Heart left ventricle (tissue), 16 donors: ENCODE results near the gene SLC24A4. TPM values are rescaled to one million over a fixed set of nuclear protein-coding genes. Genes with fewer than 3 reads are reported as not detected.

Experiments used
- ATAC-seq, 4 donors: fragments of 200-7000 bp; cut with Tn5 transposase; one replicate each; pipeline ENCODE4 v1.9.1; 2020 to 2022; ENCODE audit warnings: moderate library complexity in 4 of 4, mild to moderate bottlenecking in 3 of 4, moderate number of reproducible peaks in 1 of 4
- DNase-seq, 5 donors: peaks; one replicate each; pipeline ENCODE4 v3.0.0-alpha.2; 2020
- H3K27ac ChIP-seq, 12 donors: fragments of 200-600 bp; sonication (generic) in 4 of 12; one replicate each; pipeline versions ENCODE4 v1.5.0 to v1.8.0; 2016 to 2022; ENCODE audit warnings: mild to moderate bottlenecking in 2 of 12
- H3K27me3 ChIP-seq, 9 donors: fragments of 200-600 bp; sonication (generic) in 2 of 9; one replicate each; pipeline versions ENCODE4 v1.5.1 to v1.8.0; 2016 to 2022; ENCODE audit warnings: mild to moderate bottlenecking in 3 of 9
- H3K36me3 ChIP-seq, 9 donors: fragments of 200-600 bp; sonication (generic) in 2 of 9; one replicate each; pipeline versions ENCODE4 v1.5.0 to v1.8.0; 2018 to 2022; ENCODE audit warnings: mild to moderate bottlenecking in 2 of 9
- H3K4me1 ChIP-seq, 12 donors: fragments of 200-600 bp; sonication (generic) in 4 of 12; one replicate each; pipeline versions ENCODE4 v1.5.0 to v1.8.0; 2016 to 2022; ENCODE audit warnings: mild to moderate bottlenecking in 3 of 12
- H3K4me3 ChIP-seq, 12 donors: fragments of 200-600 bp; sonication (generic) in 4 of 12; one replicate each; pipeline versions ENCODE4 v1.5.0 to v1.8.0; 2017 to 2022; ENCODE audit warnings: mild to moderate bottlenecking in 9 of 12, moderate library complexity in 4 of 12
- H3K9me3 ChIP-seq, 12 donors: fragments of 200-600 bp; sonication (generic) in 4 of 12; one replicate each; pipeline versions ENCODE4 v1.5.0 to v1.8.0; 2016 to 2022; ENCODE audit warnings: mild to moderate bottlenecking in 1 of 12
- POLR2A ChIP-seq, 2 donors: fragments of 450-650 bp; IDR thresholded peaks; one replicate each; pipeline ENCODE4 v1.6.1; 2017; ENCODE audit warnings: antibody characterized with exemption in 2 of 2, mild to moderate bottlenecking in 2 of 2, moderate library complexity in 2 of 2
- WGBS, 4 donors: extraction: QIAGEN DNeasy Blood & Tissue Kit in 2 of 4; methylation state at CpG; one replicate each; pipeline versions ENCODE4 v1.1.5 to v1.1.7; 2013 to 2018; 5-methylcytosine and 5-hydroxymethylcytosine counted together
- intact Hi-C, 10 donors: fragments of 100-400 bp; cut with DNase I; formaldehyde crosslinking; loops; one replicate each; pipeline versions ENCODE4 v1.11.1 to v1.14.2; 2022
- polyA plus RNA-seq, 2 donors: library from polyadenylated mRNA; stranded (reverse); fragments of 200-250 nt; gene quantifications; one replicate each; pipeline ENCODE4 v1.2.3, GENCODE V29; 2013
- total RNA-seq, 9 donors: library from RNA; depleted of rRNA in 2 of 9; stranded (reverse); fragments of >200 nt in 2 of 9; fragmentation: NEBNext Ultra II Directional in 3 of 9; extraction: Animal tissue kit (Norgen Biotek cat#: 25700) in 3 of 9; gene quantifications; one replicate each; pipeline versions ENCODE4 v1.1.0 to v1.2.4, GENCODE V29; 2016 to 2023
- TF ChIP-seq, protein P1 (sequence below), 12 donors: fragments of 200-600 bp; sonication (generic) in 4 of 12; IDR thresholded peaks; one replicate each; pipeline versions ENCODE4 v1.5.0 to v1.8.0; 2018 to 2022; ENCODE audit warnings: antibody characterized with exemption in 12 of 12, mild to moderate bottlenecking in 5 of 12
- donor health status: ischemic (EF 13 %, LVEDD 7.1; RV severe dilation, severe dysfunction).
- donor health status: healthy with polysubstance abuse.
- donor health status: DM: no; HTN: yes; CAD: no.
- donor health status: DM: no; HTN: no; CAD: no.
- donor health status: ischemic (EF 25% LVEDD 6.9; RV normal size, moderate dysfunction).
- donor health status: ischemic (EF 25% LVEDD 5.7; RV mildly dilated, moderate dysfunction).
- donor health status: healthy.
- donor health status: DM: yes; HTN: yes; CAD: no.
- donor health status: ischemic (EF 35%, LVEDD 5.7; RV mildly dilated, moderate dysfunction).
- donor health status: nonischemic (EF 11% LVEDD 7.7; RV severe dilation, severe dysfunction).
- donor health status: DM: yes; HTN: yes; CAD: no.
- donor health status: PGD.
- donor health status: ischemic (EF 29% LVEDD 5.4; RV normal size, mild dysfunction).
- donor health status: nonischemic (EF 23%, LVEDD 6.1; RV moderate dilation, normal function).

Gene SLC24A4
- total and polyA plus RNA-seq, 11 donors = 0.05 to 1.6 (median 0.23) TPM

DNA sequence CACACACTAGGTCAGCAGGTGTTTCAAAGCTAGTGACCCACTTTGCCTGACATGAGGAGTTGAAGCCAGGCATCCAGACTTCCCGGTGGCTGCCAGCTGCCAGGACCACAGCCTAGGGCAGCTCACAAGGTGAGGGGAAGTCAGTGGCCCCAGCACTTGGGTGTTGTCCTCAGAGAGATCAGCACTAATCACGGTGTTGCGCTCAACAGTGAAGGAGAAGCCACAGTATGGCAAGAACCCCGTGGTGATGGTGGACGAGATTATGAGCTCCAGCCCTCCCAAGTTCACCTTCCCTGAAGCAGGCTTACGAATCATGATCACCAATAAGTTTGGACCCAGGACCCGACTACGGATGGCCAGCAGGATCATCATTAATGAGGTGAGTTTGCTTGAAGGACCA lies 130.7 kb downstream of the SLC24A4 start:
- TF ChIP-seq, protein P1, sequence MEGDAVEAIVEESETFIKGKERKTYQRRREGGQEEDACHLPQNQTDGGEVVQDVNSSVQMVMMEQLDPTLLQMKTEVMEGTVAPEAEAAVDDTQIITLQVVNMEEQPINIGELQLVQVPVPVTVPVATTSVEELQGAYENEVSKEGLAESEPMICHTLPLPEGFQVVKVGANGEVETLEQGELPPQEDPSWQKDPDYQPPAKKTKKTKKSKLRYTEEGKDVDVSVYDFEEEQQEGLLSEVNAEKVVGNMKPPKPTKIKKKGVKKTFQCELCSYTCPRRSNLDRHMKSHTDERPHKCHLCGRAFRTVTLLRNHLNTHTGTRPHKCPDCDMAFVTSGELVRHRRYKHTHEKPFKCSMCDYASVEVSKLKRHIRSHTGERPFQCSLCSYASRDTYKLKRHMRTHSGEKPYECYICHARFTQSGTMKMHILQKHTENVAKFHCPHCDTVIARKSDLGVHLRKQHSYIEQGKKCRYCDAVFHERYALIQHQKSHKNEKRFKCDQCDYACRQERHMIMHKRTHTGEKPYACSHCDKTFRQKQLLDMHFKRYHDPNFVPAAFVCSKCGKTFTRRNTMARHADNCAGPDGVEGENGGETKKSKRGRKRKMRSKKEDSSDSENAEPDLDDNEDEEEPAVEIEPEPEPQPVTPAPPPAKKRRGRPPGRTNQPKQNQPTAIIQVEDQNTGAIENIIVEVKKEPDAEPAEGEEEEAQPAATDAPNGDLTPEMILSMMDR (IDR thresholded peaks at IDR 0.05) = no peak
- no peak for TF ChIP-seq POLR2A (IDR thresholded peaks at IDR 0.05)
- intact Hi-C loops = loop anchor here in 8 of 10 donors (5.0 to 10.0 kb wide), 7 partner anchors 91 to 329 kb away; partner anchors contain the start of genes CPSF2 (in 3 of the 8) and NDUFB1 (in 3 of the 8)
- no peak overlapping the region for H3K27ac ChIP-seq
- H3K4me3 ChIP-seq = no peak overlapping the region
- DNase-seq (no peak), ATAC-seq (no peak)
- no peaks in the 10 kb centered on the region for H3K27me3 ChIP-seq
- no peaks in the 10 kb centered on the region for H3K36me3 ChIP-seq
- no peaks in the 10 kb centered on the region for H3K9me3 ChIP-seq
- H3K4me1 ChIP-seq = peaks cover 0 to 22% (median 8%) of the 10 kb centered on the region in 12 donors
- WGBS, 4 donors = 93 to 94% (median 93%) methylated on average over 7 to 8 of the region's 8 CpGs

DNA sequence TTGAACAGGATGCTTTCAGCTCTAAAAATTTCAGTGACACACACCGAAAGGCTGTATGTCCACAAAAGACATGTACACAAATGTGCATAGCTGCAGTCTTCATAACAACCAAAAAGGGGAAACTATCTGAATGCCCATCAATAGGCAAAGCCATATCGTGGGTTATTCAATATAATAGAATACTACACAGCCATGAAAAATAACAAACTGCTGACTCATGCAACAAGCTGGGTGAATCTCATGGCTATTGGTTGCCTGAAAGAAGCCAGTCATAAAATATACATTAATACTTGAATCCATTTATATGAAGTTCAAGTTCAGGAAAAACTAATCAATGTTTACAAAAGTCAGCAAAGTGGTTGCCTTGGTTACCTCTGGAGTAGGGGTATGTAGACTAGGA lies 132.3 kb downstream of the SLC24A4 start:
- H3K36me3 ChIP-seq = no peaks in the 10 kb centered on the region
- WGBS, 4 donors = 97 to 98% (median 97%) methylated on average over 2 of the region's 2 CpGs
- H3K27ac ChIP-seq = no peak overlapping the region
- peaks cover 2 to 31% (median 14%) of the 10 kb centered on the region in 12 donors for H3K4me1 ChIP-seq
- H3K27me3 ChIP-seq = no peaks in the 10 kb centered on the region
- no peaks in the 10 kb centered on the region for H3K9me3 ChIP-seq
- TF ChIP-seq POLR2A (IDR thresholded peaks at IDR 0.05) = no peak
- TF ChIP-seq, protein P1 (IDR thresholded peaks at IDR 0.05) = no peak
- intact Hi-C loops = loop anchor here in 9 of 10 donors (5.0 to 10.0 kb wide), 14 partner anchors 57 to 333 kb away; partner anchors contain the start of genes CPSF2 (in 4 of the 9), NDUFB1 (in 4 of the 9) and RIN3 (in 2 of the 9)
- no peak for DNase-seq
- no peak for ATAC-seq
- H3K4me3 ChIP-seq = no peak overlapping the region

DNA sequence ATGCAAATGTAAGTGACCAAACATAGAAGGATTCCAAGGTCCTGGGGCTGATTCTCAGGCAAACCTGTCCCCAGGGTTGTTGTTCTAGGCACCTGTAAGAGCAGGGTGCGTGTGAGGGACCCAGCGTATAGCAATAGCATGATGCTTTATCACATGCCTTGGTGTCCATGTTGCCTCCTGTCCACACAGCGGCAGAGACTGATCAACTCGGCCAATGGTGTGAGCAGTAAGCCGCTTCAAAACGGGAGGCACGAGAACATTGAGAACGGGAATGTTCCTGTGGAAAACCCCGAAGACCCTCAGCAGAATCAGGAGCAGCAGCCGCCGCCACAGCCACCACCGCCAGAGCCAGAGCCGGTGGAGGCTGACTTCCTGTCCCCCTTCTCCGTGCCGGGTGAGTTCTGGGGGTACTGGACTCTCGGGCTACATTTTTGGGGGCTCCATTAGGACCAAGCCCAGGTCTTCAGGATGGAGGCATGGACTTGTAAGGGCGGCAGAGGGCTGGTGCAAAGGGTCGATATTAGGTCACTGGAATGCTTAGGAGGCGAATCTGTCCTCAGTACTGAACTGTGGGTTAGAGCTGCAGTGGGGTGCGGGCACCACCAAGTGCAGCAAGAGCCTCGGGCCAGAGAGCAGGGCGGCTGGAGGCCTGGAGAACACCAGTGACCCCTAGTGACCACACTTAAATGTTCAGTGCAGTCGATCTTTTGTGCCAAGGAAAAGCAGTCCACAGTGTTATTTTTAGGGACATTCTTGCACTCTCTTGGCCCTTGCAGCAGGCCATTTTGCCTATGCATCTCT lies 133.4 kb downstream of the SLC24A4 start:
- Histone ChIP-seq H3K27ac (peak overlapping the region in 2 of 12 donors; percentile 3 to 13), H3K4me1 (peaks cover 6 to 35% (median 19%) of the 10 kb centered on the region in 12 donors), H3K4me3 (peak overlapping the region in 1 of 12 donors; percentile 26), H3K9me3 (no peaks in the 10 kb centered on the region), H3K36me3 (no peaks in the 10 kb centered on the region), H3K27me3 (no peaks in the 10 kb centered on the region)
- TF ChIP-seq, protein P1 (IDR thresholded peaks at IDR 0.05) = peak; percentile 66 to 87 (median 78)
- no peak for TF ChIP-seq POLR2A (IDR thresholded peaks at IDR 0.05)
- DNase-seq (peak; percentile 66 to 80 (median 72)), ATAC-seq (peak; percentile 28 to 82 (median 62))
- 43 to 65% (median 54%) methylated on average over 13 to 23 of the region's 23 CpGs for WGBS, 4 donors
- intact Hi-C loops = loop anchor here in 9 of 10 donors (5.0 to 10.0 kb wide), 14 partner anchors 56 to 334 kb away; partner anchors contain the start of genes CPSF2 (in 4 of the 9), NDUFB1 (in 4 of the 9) and RIN3 (in 2 of the 9)

DNA sequence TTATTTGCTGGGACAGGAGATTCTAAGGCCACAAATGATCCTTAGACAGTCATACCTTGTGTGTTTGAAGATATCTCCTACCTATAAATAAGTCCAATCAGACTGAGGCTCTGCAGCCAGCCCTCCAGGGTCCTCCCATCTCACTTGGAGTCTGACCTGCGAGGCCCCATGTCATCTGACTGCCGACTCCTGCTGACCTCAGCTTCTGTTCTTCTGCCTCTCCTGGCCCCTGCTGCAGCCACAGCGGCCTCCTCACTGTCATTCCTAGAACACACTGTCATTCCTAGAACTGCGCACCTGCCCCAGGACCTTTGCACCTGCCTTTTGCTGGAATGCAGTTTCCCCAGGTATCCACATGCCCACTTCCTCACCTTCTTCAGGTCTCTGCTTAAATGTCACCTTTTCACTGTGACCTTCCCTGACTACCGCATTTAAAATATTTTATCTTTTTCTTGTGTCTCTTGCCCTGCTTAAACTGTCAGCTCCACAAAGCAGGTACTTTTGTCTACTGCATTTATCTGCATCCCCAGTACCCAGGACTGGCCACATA lies 134.1 kb downstream of the SLC24A4 start:
- DNase-seq (no peak), ATAC-seq (no peak)
- H3K9me3 ChIP-seq = no peaks in the 10 kb centered on the region
- intact Hi-C loops = loop anchor here in 9 of 10 donors (5.0 to 10.0 kb wide), 14 partner anchors 55 to 335 kb away; partner anchors contain the start of genes CPSF2 (in 4 of the 9), NDUFB1 (in 4 of the 9) and RIN3 (in 2 of the 9)
- no peaks in the 10 kb centered on the region for H3K27me3 ChIP-seq
- H3K36me3 ChIP-seq = no peaks in the 10 kb centered on the region
- peaks cover 6 to 37% (median 21%) of the 10 kb centered on the region in 12 donors for H3K4me1 ChIP-seq
- H3K4me3 ChIP-seq = no peak overlapping the region
- 83 to 84% (median 84%) methylated on average over 5 of the region's 5 CpGs for WGBS, 4 donors
- H3K27ac ChIP-seq = peak overlapping the region in 2 of 12 donors; percentile 3 to 78
- TF ChIP-seq, protein P1 (IDR thresholded peaks at IDR 0.05) = no peak
- TF ChIP-seq POLR2A (IDR thresholded peaks at IDR 0.05) = no peak
